Measurements from ENCODE around the gene NIT2. TPM values are rescaled to one million over a fixed set of nuclear protein-coding genes. Genes with fewer than 3 reads are reported as not detected.

NIT2 gene
- total and polyA plus RNA-seq, 10 of the 15 experiments (the other 5 are each of a cell fraction or from before 2014, with no cell fraction given) = 49.3 to 215 (median 76.4) TPM

GRCh38 chr3:100384733-100385525 lies 50.4 kb downstream of the NIT2 start:
- BruUV-seq (replicated peaks) = no TSS peak
- Histone ChIP-seq H2AFZ (ENCODE audit: control insufficient read depth, low read depth, low read length) (no peak overlapping the region), H3K4me2 (ENCODE audit: control insufficient read depth, insufficient read depth) (no peak overlapping the region), H3K9ac (ENCODE audit: control insufficient read depth, insufficient read depth, low read length) (no peak overlapping the region), H3K4me3 (no peak overlapping the region), H3K36me3 (ENCODE audit: control insufficient read depth in 2 of 2, insufficient read depth in 2 of 2, low read length in 1 of 2) (peaks cover 2 to 14% of the 10 kb centered on the region in 2 experiments), H3K4me1 (ENCODE audit: control insufficient read depth, insufficient read depth, low read length) (no peaks in the 10 kb centered on the region), H3K79me2 (ENCODE audit: control insufficient read depth, insufficient read depth, low read length) (peaks cover 18% of the 10 kb centered on the region), H3K9me3 (replicated peaks; ENCODE audit: control insufficient read depth, insufficient read depth, low read length) (peaks cover 8% of the 10 kb centered on the region), H3K27ac (ENCODE audit: control insufficient read depth, insufficient read depth) (no peak overlapping the region), H4K20me1 (ENCODE audit: control insufficient read depth, insufficient read depth) (no peaks in the 10 kb centered on the region), H3K27me3 (replicated peaks in 1 of 2; ENCODE audit: control insufficient read depth in 2 of 2, insufficient read depth in 2 of 2, low read length in 1 of 2) (no peaks in the 10 kb centered on the region)
- DNase-seq (ENCODE audit: low read depth, low spot score) (no peak), ATAC-seq (no peak), FAIRE-seq (no peak)
- ChIA-PET RAD21 (ENCODE audit: unreplicated experiment) (interaction anchor here (1.5 kb wide), 1 partner anchor 78 kb away, joined by 5 read pairs; no protein-coding TSS in a partner anchor), SMC1A (ENCODE audit: uncharacterized antibody, unreplicated experiment) (interaction anchor here (1.4 to 2.5 kb wide), 4 partner anchors 10 to 25 kb away, joined by 5 to 9 read pairs (median 6); partner anchors contain the start of gene LNP1), CTCF (interaction anchor here (1.4 kb wide), 1 partner anchor 68 kb away, joined by 5 read pairs; no protein-coding TSS in a partner anchor), POLR2A (no interaction called here)
- intact Hi-C loops (cut with micrococcal nuclease; ENCODE audit: unreplicated experiment) (no loop called here), in situ Hi-C loops (cut with MboI) (no loop called here)
- TF ChIP-seq USF2 (IDR thresholded peaks at IDR 0.05; ENCODE audit: borderline replicate concordance, low read depth, low read length) (no peak), LARP7 (IDR thresholded peaks at IDR 0.05) (no peak), ASH2L (IDR thresholded peaks at IDR 0.05; ENCODE audit: borderline replicate concordance, low read depth) (no peak), PKNOX1 (IDR thresholded peaks at IDR 0.05) (no peak), MAX (IDR thresholded peaks at IDR 0.05; ENCODE audit: low read depth, low read length) (no peak), NBN (IDR thresholded peaks at IDR 0.05) (no peak), WRNIP1 (IDR thresholded peaks at IDR 0.05; ENCODE audit: borderline replicate concordance, low read depth, low read length) (no peak), TBL1XR1 (IDR thresholded peaks at IDR 0.05; ENCODE audit: low read depth, low read length) (no peak), E4F1 (IDR thresholded peaks at IDR 0.05; ENCODE audit: borderline replicate concordance, partially characterized antibody) (no peak), CREB1 (IDR thresholded peaks at IDR 0.05; ENCODE audit: low read depth) (no peak), RCOR1 (conservative IDR thresholded peaks at IDR 0.05; ENCODE audit: low read depth, low read length) (no peak)
- WGBS (ENCODE audit: insufficient coverage, insufficient replicate concordance, low lambda C conversion rate, missing lambda C conversion rate) = 91% methylated on average over 8 of the region's 8 CpGs
